C1 segment of cervical spinal cord (tissue), 14 donors: ENCODE data around the gene TASOR2.
A peak's percentile ranks its signal among the peaks of the same experiment; 100 is the strongest.

Source experiments
- DNase-seq, 14 donors: peaks; one replicate each; lab custom pipeline; 2025; lab: John Stamatoyannopoulos, UW

The TASOR2 gene, protein sequence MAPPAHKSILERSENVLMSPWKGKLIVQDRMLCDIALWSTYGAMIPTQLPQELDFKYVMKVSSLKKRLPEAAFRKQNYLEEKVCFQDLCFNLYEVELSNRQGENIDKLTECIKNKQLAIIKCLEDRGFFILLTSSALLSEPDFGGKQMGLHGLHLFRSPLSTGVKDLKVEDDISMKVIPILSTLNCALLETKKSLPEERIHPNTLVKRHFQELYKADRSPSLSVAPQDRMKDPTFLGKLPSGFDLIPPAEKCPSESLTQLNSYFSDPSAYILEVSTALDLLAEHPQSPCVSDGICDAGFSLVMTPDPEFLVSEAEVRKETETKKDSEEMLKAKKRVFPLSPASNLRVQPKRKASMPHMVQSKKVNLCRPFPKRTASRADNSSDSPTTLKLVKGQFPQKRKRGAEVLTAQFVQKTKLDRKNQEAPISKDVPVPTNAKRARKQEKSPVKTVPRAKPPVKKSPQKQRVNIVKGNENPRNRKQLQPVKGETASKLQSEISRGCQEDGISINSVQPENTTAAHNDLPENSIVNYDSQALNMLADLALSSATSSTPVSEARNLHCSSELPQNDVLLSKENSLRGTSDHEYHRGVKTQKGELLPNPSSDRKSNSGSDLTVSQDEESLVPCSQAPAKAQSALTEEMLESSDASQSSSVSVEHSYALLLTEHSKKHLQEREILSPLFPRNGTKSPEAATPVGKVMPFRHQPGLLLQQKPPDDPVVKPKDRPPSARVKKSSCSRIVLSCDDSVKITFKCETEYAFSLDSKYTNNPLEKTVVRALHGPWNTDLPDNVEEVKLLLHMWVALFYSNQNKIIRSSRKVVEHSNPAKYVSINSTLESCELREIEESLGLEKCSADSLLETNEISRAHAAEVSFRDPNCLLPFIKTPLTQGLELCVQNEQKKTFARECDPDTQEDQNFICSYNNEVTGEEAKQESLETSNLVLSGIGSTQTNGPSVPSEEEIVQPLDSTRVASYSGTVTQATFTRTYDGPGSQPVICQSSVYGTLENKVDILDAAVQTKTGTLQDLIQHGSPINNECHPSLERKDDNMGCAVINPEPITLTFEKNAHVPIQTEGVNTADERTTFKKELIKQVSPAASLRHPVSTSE (N-terminal part only)

DNA sequence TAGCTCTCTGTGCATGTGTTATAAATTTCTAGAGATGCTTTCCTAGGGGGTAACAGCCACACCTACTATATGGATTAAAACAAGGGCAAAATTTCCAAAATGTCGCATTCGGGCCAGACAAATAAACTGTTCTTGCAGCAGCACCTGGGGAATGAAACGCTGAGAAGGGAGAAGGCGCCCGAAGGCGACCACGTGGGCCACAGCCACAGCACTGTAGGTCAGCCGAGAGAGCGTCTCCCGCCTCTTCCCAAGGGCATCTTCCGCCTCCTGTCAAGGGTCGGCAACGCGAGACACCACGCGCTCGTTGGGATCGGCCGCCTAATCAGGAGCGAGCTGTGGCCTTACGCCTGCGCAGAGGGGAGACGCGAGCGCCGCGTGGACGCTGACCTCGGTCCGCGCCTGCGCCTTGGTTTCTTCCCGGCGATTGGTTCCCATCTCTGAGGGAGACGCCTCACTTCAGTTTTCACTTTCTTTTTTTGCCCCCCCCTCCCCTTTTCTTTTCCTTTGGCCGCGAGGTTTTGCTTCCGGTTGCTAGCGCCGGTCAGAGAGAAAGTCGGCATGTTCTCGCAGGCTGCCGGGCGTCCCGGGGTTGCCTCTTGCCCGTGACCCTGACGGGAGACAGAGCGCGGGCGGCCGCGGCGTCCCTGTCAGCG lies at the start of gene TASOR2:
Gene TASOR2 (plus strand): TSS at position 521 of the 653 bp plus-strand sequence. CDS start 35,805 bp downstream, outside the sequence.
- peak; percentile 82 to 98 (median 96) for DNase-seq

DNA sequence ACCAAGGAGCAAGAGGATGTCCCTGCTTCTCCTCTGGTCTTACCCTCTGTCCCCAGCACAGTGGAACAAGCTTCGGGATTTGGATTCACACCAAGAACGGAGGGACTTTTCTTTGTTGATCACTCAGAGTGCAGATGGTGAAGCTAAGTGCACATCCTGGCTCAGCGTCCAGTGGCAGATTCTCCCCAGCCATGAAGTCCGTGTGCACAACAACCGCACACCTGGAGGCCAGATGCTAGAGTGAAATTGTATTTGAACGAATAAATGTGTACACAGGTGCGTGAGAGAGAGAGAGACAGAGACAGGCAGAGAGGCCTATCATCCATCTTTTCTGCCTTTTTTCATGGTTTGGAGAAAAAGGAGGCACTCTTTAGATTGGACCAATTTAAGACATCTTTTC lies 49.7 kb upstream of the TASOR2 start:
- no peak for DNase-seq

DNA sequence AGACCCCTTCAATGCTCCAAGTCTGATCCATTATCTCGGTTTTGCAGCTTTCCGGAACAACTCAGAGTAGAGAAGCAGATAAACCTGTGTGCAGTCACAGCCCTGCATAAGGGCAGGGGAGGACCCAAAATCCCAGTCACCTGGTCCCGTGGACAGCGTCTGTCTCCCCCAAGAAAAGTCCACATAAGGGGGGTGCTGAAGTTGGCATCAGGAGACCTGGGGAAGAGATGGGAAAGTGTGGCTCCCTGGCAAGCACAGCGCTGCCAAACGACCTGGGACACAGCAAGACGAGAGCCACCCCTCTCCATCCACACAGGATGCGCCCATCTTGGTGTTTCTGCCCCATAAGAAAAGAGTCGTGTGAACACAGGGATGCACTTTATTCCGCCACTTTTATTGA lies 46.1 kb upstream of the TASOR2 start:
- DNase-seq = no peak

DNA sequence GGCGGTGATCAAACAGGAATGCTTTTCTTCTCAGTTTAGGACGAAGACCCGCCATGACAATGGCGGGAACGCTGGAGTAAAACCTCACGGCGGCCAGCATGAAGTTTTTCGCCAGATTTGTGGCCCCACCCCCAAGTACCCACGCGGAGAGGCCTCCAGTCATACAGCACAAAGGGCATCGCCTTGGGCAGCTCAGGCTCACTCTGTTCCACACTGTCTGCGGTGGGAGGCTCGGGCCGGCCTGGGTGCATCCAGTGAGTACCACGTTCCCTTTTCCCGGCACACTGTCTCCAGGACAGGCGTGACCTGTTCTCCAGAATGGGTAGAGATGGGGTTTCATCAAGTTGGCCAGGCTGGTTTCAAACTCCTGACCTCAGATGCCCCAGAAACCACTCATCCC lies 45.6 kb upstream of the TASOR2 start:
- DNase-seq = no peak

DNA sequence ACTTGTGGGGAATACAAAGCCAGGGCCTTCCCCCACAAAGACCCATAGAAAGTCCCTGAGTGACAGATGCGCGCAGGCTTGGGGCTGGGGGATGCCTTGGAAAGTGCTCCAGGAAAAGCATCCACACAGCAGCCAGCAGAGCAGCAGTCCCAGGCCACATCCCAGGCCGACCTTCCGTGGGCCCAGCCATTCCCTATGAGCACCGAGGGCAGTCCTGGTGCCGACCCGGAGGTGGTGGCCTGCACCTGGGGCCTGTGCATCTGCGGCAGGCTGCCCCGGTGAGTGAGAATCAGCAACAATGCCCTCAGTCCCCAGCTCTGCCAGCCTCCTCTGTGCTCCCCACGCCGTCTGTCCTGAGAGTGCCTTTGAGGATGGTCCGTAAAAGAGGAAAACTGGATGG lies 44.6 kb upstream of the TASOR2 start:
- DNase-seq = no peak

DNA sequence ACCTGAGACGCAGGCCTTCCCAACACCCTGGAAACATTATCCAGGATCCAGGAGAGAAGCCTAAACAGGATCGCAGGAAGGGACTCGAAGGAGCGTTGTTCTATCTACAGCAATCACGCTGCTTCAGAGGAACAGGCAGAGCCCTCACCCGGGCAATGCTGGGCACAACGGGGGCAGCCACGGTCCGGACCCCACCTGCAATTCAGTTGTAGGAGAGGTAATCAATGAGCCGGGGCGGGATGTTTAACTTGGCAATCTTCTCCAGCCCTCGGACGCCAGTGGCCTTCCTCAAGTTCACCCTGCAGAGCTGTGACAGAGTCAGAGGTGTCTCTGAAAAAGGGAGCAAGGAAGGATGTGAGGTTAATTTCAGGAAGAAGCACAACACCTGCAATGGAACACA lies 44.1 kb upstream of the TASOR2 start:
- DNase-seq = no peak

DNA sequence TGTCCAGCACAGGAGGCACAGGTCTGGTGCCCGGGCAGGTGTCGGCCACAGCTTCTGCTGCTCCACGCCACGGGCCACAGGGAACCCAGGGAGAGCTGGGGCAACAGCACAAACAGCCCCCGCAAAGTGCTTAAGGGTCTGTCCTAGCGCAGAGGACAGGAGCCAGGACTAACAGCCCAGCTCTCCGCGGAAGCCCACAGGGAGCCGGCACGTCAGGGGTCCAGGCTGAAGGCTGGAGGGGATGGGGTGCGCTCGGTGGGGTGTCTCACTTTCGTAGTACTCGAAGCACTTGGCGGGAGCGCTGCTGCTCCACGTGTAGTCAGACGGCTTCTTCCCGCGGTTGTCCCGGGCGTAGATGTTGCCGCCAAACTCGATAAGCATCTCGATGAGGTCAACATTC lies 43.1 kb upstream of the TASOR2 start:
- no peak for DNase-seq

DNA sequence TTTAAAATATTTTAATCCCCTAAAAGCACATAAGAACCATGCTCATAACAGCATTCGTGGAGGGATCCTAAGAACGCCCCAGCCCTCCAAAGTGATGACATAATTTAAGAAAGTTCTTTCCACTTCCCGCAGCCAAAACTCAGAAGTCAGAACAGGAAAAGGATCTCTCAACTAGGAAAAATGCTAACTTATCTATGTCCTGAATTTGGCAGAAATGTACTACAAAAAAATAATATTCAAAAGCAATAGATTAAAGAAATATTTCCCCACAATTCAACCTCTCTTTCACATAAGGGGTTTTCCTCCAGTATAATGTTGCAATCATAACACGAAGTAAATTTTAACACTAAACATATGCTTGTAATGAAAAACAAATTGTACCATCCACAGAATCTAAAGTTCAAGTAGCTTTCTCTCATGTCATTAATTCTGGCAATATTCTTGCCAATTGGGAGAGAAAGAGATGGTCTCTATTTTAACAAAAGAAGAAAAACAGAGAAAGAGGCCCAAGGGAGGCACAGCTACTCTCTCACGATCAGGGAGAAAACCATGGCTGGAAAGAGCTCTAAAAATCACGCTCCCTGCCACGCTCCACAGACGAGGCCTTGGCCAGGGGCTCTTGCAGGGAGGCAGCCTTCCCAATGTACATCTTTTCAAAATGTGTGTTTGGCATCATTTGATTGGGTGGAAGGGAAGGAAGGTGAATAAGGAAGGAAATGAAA lies 41.1 kb upstream of the TASOR2 start:
- DNase-seq = no peak

DNA sequence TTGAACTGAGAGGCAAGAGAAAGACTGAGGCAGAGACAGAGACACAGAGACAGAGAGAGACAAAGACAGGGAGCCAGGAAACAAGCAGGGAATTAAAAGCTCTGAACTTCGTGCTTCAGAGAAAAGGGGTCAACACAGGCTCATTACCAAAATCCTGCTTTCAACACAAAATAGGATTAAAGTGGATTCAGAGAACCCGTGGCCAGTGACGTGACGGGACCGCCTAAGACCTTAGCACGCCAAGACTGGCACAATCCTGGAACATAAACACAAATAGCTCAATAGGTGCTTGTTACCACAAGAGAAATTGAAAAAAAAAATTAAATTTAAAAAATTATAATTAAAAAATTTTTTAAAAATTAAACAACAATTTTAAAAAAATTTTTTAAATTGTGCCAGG lies 39.7 kb upstream of the TASOR2 start:
- no peak for DNase-seq

DNA sequence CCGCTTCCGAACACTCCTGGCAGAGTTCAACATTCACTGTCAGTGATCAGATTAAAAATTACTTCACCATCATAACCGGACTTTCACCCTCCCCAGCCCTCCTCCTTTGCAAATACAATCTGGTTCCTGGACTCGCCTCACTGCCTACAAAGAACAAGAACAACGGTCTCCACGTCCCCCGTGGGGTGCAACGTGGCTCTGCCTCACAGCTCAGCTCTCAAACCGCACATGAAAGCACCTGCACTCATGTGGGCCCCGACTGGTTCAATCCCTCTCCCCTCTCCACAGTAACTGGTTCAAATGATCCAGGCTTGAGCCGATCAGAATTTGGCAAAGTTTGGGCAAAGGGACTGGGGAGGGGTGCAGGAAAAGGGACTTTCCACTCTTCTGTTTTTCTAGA lies 39.3 kb upstream of the TASOR2 start:
- no peak for DNase-seq

DNA sequence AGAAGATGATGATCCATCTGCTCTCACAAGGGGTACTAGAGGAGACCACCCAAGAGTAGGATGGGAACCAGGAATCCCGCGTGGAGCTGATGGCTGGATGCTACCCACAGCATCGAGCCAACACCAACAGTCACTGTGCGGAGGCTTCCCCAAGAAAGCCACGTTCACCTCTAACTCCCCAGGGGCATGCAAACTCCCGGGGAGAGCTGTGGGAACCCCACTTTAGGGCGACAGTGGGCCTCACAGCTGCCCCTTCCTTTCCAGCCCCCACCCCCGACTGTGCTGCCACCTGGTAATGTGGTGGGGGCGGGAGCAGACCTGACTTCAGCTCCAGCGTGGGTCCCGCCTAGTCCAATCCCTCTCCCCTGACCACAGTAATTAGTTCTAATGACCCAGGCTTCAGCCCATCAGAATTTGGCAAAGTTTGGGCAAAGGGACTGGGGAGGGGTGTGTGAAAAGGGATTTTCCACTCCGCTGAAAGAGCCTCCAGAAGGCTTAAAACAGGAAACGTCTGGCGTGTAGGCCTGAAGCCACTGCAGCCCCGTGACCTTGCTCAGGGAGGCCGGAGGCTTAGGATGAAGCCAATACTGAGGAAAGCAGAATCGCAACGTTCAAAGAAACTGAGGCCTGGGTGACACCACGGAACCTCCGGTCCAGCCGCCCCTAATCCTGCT lies 38.6 kb upstream of the TASOR2 start:
- no peak for DNase-seq

DNA sequence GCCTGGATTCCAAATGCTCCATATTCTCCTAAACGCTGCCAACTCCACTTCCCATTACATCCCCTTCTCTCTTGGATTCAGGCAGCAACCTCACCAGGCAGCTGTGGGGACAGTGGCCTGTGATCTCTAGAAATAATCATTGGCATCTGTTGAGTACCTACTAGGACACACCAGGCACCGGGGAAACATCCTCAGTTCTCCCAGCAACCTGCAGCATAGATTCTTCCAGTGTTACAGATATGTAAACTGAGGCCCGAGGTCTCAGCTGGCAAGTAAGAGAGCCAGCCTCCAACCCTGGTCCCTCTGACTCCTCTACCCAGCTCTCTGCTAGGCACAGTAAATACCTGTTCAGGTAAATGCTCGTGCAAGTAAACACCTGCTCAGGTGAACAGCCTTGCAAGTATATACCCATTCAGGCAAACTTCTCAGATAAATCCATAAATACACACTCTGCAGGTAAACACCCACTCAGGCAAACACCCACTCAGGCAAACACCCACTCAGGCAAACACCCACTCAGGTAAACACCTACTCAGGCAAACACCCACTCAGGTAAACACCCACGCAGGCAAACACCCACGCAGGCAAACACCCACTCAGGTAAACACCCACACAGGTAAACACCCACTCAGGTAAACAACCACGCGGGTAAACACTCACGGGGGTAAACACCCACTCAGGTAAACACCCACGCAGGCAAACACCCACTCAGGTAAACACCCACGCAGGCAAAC lies 37.0 kb upstream of the TASOR2 start:
- no peak for DNase-seq

DNA sequence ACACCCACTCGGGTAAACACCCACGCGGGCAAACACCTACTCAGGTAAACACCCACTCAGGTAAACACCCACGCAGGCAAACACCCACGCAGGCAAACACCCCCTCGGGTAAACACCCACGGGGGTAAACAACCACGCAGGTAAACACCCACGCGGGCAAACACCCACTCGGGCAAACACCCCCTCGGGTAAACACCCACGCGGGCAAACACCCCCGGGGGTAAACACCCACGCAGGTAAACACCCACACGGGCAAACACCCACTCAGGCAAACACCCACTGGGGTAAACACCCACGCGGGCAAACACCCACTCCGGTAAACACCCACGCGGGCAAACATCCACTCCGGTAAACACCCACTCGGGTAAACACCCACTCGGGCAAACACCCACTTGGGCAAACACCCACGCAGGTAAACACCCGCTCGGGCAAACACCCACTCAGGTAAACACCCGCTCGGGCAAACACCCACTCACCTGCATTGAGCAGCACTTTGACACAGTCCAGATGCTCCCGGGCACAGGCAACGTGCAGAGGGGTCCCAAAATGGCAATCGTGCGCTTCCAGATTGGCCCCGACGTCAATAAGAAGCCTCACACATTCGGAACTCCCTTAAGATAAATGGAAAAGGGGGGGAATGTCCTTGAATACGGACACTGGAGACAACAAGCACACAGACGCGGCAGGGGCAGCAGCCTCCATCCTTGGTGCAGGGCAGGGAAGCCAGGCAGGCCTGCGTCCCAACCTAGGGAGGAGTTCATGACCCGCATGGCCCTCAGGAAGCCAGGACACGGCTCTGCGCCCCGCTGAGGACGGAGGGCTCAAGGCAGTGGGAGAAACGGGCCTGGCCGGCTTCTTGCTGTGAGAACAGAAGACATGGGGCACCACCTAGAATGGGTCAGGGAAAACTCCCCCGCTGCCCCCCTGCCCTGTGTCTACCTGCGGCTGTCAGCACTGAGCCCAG lies 35.9 kb upstream of the TASOR2 start:
- DNase-seq = no peak

DNA sequence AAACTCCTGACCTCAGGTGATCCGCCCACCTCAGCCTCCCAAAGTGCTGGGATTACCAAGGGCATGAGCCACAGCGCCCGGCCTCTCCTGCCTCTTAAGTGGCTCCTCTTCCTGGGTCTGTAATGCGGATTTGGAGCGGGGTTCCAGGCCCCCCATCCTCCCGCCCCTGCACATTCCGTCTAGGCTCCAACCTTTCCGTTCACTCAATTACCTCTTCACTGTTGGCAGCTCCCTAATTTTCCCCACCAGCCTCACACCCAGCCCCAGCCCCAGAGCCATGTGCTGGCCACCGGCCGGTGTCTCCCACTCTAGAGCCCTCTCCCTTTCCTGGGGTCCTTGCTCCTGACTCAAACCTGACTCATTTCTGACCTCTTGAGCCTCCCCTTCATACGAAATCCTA lies 34.9 kb upstream of the TASOR2 start:
- DNase-seq = no peak

DNA sequence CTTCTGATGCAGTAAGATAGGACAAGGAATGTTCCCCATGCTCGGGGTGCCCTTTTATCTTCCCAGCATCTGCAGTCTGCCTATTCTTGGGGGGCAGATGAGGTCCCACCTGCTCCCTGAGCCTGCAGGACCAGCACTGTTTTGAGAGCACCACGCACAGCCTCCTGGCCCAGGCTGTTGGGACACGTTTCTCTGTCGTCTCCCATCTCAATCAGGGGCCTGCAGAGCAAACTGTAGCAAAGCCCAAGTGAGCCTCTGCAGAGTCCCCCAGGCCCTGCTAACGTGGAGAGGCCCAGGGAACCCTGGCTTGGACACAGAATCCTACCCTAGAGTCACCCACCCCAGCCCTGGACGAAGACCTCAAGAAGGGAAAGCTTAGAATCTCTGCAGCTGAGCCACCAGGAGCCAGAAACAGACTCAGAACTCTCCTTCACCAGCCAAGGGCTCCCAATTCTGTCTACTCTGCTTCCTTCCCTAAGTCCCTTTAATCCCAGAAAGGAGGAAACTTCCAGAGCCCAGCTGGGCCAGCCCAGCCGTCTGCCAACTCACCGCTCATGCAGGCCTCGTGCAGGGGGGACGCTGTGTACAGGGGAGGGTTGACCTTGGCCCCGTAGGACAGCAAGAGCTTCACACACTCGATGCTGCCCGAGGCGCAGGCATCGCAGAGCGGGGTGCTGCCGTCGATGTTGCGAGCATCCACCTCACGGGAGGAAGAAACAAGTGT lies 33.8 kb upstream of the TASOR2 start:
- no peak for DNase-seq

DNA sequence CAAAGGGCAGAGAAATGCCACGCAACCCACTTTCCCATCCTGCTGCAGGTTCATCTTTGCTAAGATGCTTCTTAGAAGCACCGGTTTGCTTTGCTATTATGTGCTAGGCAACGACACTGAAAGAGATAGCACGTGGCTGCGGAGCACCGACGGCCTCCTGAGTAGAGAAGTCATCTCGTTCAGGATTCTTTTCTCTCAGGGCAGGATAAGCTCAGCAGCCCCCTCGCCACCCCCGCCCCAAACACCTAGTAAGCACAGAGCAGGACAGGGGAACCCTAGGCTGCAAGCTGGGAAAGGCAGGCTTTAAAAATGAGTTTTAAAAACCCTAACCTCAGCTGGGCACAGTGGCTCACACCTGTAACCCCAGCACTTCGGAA lies 33.3 kb upstream of the TASOR2 start:
- no peak for DNase-seq

DNA sequence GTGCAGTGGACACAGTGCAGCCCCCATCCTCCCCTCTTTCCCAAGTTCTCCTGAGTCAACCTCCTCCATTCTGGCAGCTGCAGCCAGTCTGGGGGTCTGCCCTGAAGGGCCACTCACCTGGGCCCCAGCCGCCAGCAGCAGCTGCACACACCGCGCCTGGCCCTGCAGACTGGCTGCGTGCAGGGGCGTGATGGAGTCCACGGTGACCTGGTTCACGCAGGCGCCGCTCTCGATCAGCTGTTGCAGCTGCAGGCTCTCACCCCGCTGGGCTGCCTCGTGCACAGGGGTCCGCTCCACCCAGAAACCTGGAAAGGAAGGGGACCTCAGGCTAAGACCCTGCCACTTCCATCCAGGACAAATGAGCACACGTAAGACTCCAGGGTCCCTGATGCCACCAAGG lies 31.9 kb upstream of the TASOR2 start:
- no peak for DNase-seq

DNA sequence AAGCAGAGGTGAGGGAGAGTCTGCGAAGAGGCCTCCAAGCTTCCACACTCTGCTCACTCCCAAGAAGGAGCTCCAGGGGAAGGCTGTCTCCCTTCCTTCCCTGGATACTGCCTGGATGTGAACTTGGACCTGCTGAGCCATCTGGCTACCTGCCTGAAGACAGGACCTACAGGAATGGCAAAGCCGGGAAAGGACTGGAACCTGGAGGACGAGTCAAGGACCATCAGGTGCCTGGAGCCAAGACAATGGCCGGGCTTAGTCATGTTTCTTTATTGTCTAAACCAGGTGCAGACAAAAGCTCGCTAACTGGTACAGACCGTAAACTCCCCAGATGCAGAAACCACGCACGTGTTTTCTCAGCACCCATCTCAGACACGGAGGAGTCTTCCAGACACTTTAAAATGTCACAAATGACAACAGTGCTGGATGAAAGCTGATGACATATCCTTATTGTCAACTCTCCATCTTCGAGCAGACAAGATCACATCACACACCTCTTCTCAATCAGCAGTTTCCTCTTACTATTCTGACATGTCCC lies 30.4 kb upstream of the TASOR2 start:
- no peak for DNase-seq
